Measurements from ENCODE around the gene PBX3.

DNA sequence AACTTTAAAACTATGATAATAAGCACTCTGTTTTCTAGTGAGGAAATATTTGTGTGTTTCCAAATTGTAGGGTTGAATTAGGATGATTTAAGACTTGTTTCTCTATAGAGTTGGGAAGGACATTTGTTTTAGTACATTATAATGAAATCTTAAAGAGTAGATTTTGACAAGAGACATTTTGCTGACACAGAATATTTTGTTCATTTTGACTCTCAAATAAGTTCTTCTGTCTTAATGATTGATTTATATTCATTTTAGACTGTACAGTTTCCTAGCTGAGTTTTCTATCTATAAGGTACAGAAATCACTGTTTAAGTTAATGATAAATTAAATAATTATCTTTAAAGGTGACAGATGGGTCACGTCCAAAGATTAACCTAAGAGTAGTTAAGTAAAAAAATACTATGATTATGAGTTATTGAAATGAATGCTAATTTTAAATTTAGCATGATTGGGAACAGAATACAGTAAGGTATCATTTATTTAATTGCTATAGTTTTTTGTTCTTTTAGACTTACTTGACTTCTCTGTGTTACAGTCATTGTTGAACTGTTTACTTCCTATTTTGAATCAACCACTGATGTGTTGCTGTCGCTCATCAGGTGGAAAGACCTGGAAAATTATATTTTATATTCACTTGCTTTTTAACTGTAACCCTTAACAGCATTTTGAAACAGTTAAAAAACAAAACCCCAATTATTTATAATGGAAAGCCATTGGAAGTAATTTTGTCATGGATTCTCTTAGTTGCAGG is 19.5 kb downstream of the PBX3 start:
- TF ChIP-seq, protein P1, sequence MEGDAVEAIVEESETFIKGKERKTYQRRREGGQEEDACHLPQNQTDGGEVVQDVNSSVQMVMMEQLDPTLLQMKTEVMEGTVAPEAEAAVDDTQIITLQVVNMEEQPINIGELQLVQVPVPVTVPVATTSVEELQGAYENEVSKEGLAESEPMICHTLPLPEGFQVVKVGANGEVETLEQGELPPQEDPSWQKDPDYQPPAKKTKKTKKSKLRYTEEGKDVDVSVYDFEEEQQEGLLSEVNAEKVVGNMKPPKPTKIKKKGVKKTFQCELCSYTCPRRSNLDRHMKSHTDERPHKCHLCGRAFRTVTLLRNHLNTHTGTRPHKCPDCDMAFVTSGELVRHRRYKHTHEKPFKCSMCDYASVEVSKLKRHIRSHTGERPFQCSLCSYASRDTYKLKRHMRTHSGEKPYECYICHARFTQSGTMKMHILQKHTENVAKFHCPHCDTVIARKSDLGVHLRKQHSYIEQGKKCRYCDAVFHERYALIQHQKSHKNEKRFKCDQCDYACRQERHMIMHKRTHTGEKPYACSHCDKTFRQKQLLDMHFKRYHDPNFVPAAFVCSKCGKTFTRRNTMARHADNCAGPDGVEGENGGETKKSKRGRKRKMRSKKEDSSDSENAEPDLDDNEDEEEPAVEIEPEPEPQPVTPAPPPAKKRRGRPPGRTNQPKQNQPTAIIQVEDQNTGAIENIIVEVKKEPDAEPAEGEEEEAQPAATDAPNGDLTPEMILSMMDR (IDR thresholded peaks at IDR 0.05) = no peak
- no peak for TF ChIP-seq EZH2 (IDR thresholded peaks at IDR 0.05; ENCODE audit: borderline replicate concordance, insufficient read depth, low read depth, low read length, poor library complexity, severe bottlenecking)

Measured in B cell (primary cell).